ENCODE data around the gene FAM3A.

DNA sequence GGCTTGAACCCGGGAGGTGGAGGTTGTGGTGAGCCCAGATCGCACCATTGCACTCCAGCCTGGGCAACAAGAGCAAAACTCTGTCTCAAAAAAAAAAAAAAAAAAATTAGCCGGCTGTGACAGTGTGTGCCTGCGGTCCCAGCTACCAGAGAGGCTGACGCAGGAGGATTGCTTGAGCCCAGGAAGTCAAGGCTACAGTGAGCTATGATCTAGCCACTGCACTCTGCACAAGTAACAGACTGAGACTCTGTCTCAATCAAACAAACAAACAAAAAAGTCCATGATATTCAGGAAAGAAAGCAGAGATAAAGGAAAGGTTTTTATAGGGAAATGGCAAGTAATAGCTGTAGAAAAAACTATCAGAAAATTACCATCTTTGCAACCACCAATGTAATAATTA lies 34.8 kb downstream of the FAM3A start:
- TF ChIP-seq YY1 (IDR thresholded peaks at IDR 0.05; ENCODE audit: insufficient read depth, insufficient read length) (no peak), ZNF274 (IDR thresholded peaks at IDR 0.05; ENCODE audit: low read depth, low read length) (no peak)
